BJ (cell line): ENCODE results near the gene PARD3B. TPM values are rescaled to one million over a fixed set of nuclear protein-coding genes. Genes with fewer than 3 reads are reported as not detected.

Experiments
- CTCF ChIA-PET: fragments of 350-600 bp; formaldehyde crosslinking; extraction: SDS; loops from one replicate; lab custom pipeline; 2021; ENCODE audit warnings: antibody characterized with exemption, inconsistent platforms; lab: Yijun Ruan, JAX
- POLR2A ChIA-PET: fragments of 300-600 bp; sonication (Branson Sonifier 250); formaldehyde crosslinking; extraction: SDS; loops from one replicate; lab custom pipeline; 2021; ENCODE audit warnings: antibody characterized with exemption; lab: Charles Lee
- DNase-seq: peaks from one replicate; pipeline ENCODE4 v3.0.0-alpha.2; 2011; ENCODE audit warnings: low read depth
- H3K27me3 ChIP-seq: 2 replicates; pipeline ENCODE4 v1.6.0; 2011; ENCODE audit warnings: low read length; ENCODE audit not compliant: control insufficient read depth, insufficient read depth
- H3K36me3 ChIP-seq: 2 replicates; pipeline ENCODE4 v1.5.1; 2011; ENCODE audit warnings: low read length; ENCODE audit not compliant: control insufficient read depth, insufficient read depth
- H3K4me3 ChIP-seq: 2 replicates; pipeline ENCODE4 v1.5.1; 2011; ENCODE audit warnings: low read depth, mild to moderate bottlenecking, control low read depth, low read length
- CTCF ChIP-seq: IDR thresholded peaks from 2 replicates; pipeline ENCODE4 v1.5.1; 2011; ENCODE audit warnings: low read depth, mild to moderate bottlenecking, control low read depth, inconsistent platforms, low read length, moderate library complexity; ENCODE audit not compliant: insufficient read depth
- polyA plus RNA-seq: library from polyadenylated mRNA; depleted of rRNA; stranded (reverse); fragments of >200 nt; gene quantifications from 2 replicates; pipeline ENCODE4 v1.2.3, GENCODE V29; 2011

The PARD3B gene
- polyA plus RNA-seq, 1 experiment: 7.1 TPM

DNA sequence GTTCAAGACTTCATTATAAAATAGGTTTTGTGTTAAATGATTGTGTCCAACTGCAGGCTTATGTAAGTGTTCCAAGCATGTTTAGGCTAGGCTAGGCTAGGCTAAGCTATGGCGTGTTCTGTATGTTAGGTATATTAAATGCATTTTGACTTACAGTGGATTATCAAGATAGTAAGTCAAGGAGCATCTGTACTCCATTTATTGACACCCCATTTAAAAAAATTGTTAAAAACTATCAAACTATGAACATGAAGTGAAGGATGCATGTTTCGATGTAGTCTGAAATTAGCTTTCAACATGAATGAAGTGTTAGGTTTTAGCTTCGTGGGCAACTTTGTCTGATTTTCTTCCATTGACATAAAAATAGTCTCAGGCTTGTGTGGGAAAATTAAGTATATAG is 290.5 kb downstream of the PARD3B start:
- ChIA-PET CTCF (no interaction called here), POLR2A (no interaction called here)
- TF ChIP-seq CTCF: no peak

DNA sequence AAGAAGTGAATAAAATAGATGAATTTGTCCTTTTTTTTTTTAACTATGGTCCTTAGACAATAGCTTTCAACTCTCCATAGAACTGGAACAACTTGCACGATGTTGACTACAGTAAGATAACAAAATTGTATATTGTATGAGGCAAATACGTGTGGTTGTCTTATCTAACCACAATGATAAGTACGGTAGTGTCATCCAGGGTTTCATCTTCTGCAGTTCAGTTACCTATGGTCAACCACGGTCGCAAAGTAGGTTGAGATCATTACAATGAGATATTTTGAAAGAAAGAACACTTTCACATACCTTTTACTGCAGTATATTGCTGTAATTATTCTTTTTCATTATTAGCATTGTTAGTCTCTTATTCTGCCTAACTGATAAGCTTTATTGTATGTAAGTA is 295.2 kb downstream of the PARD3B start:
- Histone ChIP-seq H3K4me3 (no peak overlapping the region), H3K27me3 (no peaks in the 10 kb centered on the region), H3K36me3 (no peaks in the 10 kb centered on the region)
- no peak for DNase-seq
- CTCF ChIA-PET: no interaction called here
- TF ChIP-seq CTCF: no peak
- POLR2A ChIA-PET: no interaction called here

More for the DNA sequence above, 290.5 kb downstream of the PARD3B start:
- Histone ChIP-seq H3K4me3 (no peak overlapping the region), H3K27me3 (no peaks in the 10 kb centered on the region), H3K36me3 (no peaks in the 10 kb centered on the region)
- no peak for DNase-seq

DNA sequence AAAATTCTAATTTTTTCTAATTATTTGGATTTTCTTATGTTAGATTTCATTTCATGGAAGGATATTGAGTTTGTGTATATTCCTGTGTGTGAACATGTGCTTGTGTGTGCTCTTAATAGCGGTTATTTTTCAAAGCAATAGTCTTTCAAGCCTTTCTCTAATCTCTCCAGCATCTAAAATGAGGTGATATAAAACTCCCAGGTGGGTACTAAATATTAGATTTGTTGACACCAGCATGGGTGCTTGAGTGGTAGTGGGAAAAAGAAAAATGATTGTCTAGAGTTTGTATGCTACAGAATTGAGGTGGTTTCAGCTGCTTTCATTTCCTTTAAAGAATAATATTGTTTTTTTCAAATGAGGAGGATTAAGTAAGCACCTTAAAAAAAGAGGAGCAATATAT is 296.8 kb downstream of the PARD3B start:
- no peaks in the 10 kb centered on the region for H3K36me3 ChIP-seq
- no peak for TF ChIP-seq CTCF
- ChIA-PET POLR2A (interaction anchor here (0.6 kb wide), 1 partner anchor 271 kb away, joined by 3 read pairs; no protein-coding TSS in a partner anchor), CTCF (no interaction called here)
- no peaks in the 10 kb centered on the region for H3K27me3 ChIP-seq
- H3K4me3 ChIP-seq: no peak overlapping the region
- DNase-seq: no peak

GRCh38 chr2:204842661-204843485 is 297.6 kb downstream of the PARD3B start:
- ChIA-PET CTCF (no interaction called here), POLR2A (interaction anchor here (0.6 kb wide), 1 partner anchor 270 kb away, joined by 3 read pairs; no protein-coding TSS in a partner anchor)
- DNase-seq: peak; percentile 86
- H3K36me3 ChIP-seq: no peaks in the 10 kb centered on the region
- no peaks in the 10 kb centered on the region for H3K27me3 ChIP-seq
- H3K4me3 ChIP-seq: no peak overlapping the region
- no peak for TF ChIP-seq CTCF

DNA sequence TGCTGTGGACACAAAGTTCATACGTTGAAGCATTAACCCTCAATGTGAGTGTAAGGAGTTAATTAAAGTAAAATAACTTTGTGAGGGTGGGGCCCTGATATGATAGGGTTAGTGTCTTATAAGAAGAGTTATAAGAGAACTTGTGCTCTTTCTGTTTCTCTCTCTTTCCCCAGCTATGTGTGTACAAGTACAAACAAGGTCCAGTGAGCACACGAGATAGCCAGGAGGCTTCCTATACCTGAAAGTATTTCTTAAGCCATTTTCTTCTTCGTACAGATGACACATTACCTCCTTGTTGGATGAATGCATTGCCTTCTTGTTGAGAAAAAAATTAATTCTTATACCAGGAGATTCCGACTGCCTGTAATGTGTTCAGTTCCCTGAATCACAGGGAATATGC is 301.2 kb downstream of the PARD3B start:
- CTCF ChIA-PET: no interaction called here
- TF ChIP-seq CTCF: no peak
- POLR2A ChIA-PET: no interaction called here
- Histone ChIP-seq H3K4me3 (no peak overlapping the region), H3K36me3 (no peaks in the 10 kb centered on the region), H3K27me3 (no peaks in the 10 kb centered on the region)
- DNase-seq: no peak
